Body of pancreas (tissue), 4 donors: Measurements from ENCODE around the gene OR10H2. TPM values are rescaled to one million over a fixed set of nuclear protein-coding genes. Genes with fewer than 3 reads are reported as not detected.

Source experiments
- ATAC-seq: fragments of 150-250 bp; one replicate; pipeline ENCODE4 v1.9.1; 2016
- DNase-seq, 4 donors: peaks; one replicate each; pipeline ENCODE4 v3.0.0-alpha.2; 2019
- H3K27ac ChIP-seq, 4 donors: fragments of 200-600 bp; sonication (generic); 1 replicate in 3 of 4; 2 replicates in 1 of 4; pipeline versions ENCODE4 v1.5.1 to v1.6.1; 2016 to 2019; ENCODE audit warnings: mild to moderate bottlenecking in 1 of 4, mixed read lengths in 1 of 4, moderate library complexity in 1 of 4
- H3K27me3 ChIP-seq, 2 donors: fragments of 200-600 bp; sonication (generic); one replicate each; pipeline ENCODE4 v1.6.0; 2016; ENCODE audit warnings: mild to moderate bottlenecking in 1 of 2
- H3K36me3 ChIP-seq, 2 donors: fragments of 200-600 bp; sonication (generic); replicated peaks in 1 of 2; 2 replicates each; pipeline ENCODE4 v1.5.1; 2016; ENCODE audit warnings: low read depth in 2 of 2; ENCODE audit not compliant: insufficient read depth in 1 of 2
- H3K4me1 ChIP-seq: fragments of 200-600 bp; sonication (generic); one replicate; pipeline ENCODE4 v1.6.0; 2016
- H3K4me3 ChIP-seq, 2 donors: fragments of 200-600 bp; sonication (generic); 1 replicate in 1 of 2; 2 replicates in 1 of 2; pipeline ENCODE4 v1.5.1; 2016 to 2019
- H3K9me3 ChIP-seq, 3 donors: fragments of 200-600 bp; sonication (generic); 1 replicate in 2 of 3; 2 replicates in 1 of 3; pipeline ENCODE4 v1.5.1; 2016
- CTCF ChIP-seq, 7 experiments: fragments of 450-650 bp in 4 of 7; fragments of 200-600 bp in 3 of 7; sonication (generic) in 3 of 7; IDR thresholded peaks; one replicate each; pipeline ENCODE4 v1.5.1; 2016 to 2019; ENCODE audit warnings: antibody characterized with exemption in 7 of 7
- POLR2A ChIP-seq, 3 donors: fragments of 450-650 bp; IDR thresholded peaks; one replicate each; pipeline ENCODE4 v1.6.1; 2016; ENCODE audit warnings: antibody characterized with exemption in 3 of 3, mild to moderate bottlenecking in 2 of 3
- WGBS, 2 donors: methylation state at CpG; one replicate each; pipeline ENCODE4 v1.1.5; 2017; 5-methylcytosine and 5-hydroxymethylcytosine counted together
- intact Hi-C: fragments of 100-400 bp; cut with DNase I; formaldehyde crosslinking; loops from one replicate; pipeline ENCODE4 v1.15.1; 2023
- total RNA-seq, 2 donors: library from RNA; depleted of rRNA; stranded (reverse); fragments of >200 nt; gene quantifications; one replicate each; pipeline ENCODE4 v1.1.0, GENCODE V29; 2016

The OR10H2 gene
- total RNA-seq, 2 donors from 2014 or later = not detected

- TF ChIP-seq POLR2A (IDR thresholded peaks at IDR 0.05) = no peak
- no peak for TF ChIP-seq CTCF (IDR thresholded peaks at IDR 0.05)
- intact Hi-C loops = no loop called here
- 65 to 70% methylated on average over 1 of the region's 1 CpG for WGBS, 2 donors
- Histone ChIP-seq H3K9me3 (no peaks in the 10 kb centered on the region), H3K4me1 (no peaks in the 10 kb centered on the region), H3K36me3 (no peaks in the 10 kb centered on the region), H3K27ac (no peak overlapping the region), H3K27me3 (no peaks in the 10 kb centered on the region), H3K4me3 (no peak overlapping the region)
- no peak for ATAC-seq
- DNase-seq = no peak
Measured at GRCh38 chr19:15715642-15716041, 12.2 kb upstream of the OR10H2 start.

GRCh38 chr19:15717809-15718208, 10.0 kb upstream of the OR10H2 start:
- Histone ChIP-seq H3K27ac (no peak overlapping the region), H3K36me3 (no peaks in the 10 kb centered on the region), H3K4me1 (no peaks in the 10 kb centered on the region), H3K4me3 (no peak overlapping the region), H3K9me3 (no peaks in the 10 kb centered on the region), H3K27me3 (no peaks in the 10 kb centered on the region)
- DNase-seq (no peak), ATAC-seq (no peak)
- 15 to 17% methylated on average over 5 to 6 of the region's 6 CpGs for WGBS, 2 donors
- intact Hi-C loops = no loop called here
- TF ChIP-seq CTCF (IDR thresholded peaks at IDR 0.05) (no peak), POLR2A (IDR thresholded peaks at IDR 0.05) (no peak)

GRCh38 chr19:15721268-15721667, 6.6 kb upstream of the OR10H2 start:
- no peaks in the 10 kb centered on the region for H3K27me3 ChIP-seq
- H3K4me3 ChIP-seq = no peak overlapping the region
- H3K36me3 ChIP-seq = no peaks in the 10 kb centered on the region
- intact Hi-C loops = no loop called here
- H3K27ac ChIP-seq = no peak overlapping the region
- DNase-seq (no peak), ATAC-seq (no peak)
- TF ChIP-seq CTCF (IDR thresholded peaks at IDR 0.05) (no peak), POLR2A (IDR thresholded peaks at IDR 0.05) (no peak)
- H3K4me1 ChIP-seq = no peaks in the 10 kb centered on the region
- no peaks in the 10 kb centered on the region for H3K9me3 ChIP-seq
- 69 to 74% methylated on average over 1 of the region's 1 CpG for WGBS, 2 donors

GRCh38 chr19:15722956-15723355, 4.9 kb upstream of the OR10H2 start:
- H3K36me3 ChIP-seq = no peaks in the 10 kb centered on the region

More at GRCh38 chr19:15722956-15723355, 4.9 kb upstream of the OR10H2 start:
- no peaks in the 10 kb centered on the region for H3K9me3 ChIP-seq
- DNase-seq = no peak
- 21 to 23% methylated on average over 15 to 25 of the region's 25 CpGs for WGBS, 2 donors
- no peaks in the 10 kb centered on the region for H3K27me3 ChIP-seq
- intact Hi-C loops = no loop called here
- no peak overlapping the region for H3K27ac ChIP-seq
- TF ChIP-seq POLR2A (IDR thresholded peaks at IDR 0.05) (no peak), CTCF (IDR thresholded peaks at IDR 0.05) (no peak)
- H3K4me3 ChIP-seq = no peak overlapping the region
- no peak for ATAC-seq
- H3K4me1 ChIP-seq = no peaks in the 10 kb centered on the region
